ENCODE results near the gene THADA. TPM values are rescaled to one million over a fixed set of nuclear protein-coding genes. Genes with fewer than 3 reads are reported as not detected.
"Not testable (repeated sequence)": the region's sequence is repeated elsewhere in the genome, so short reads cannot be mapped to it uniquely, and the experiment has no call there.

THADA gene
- total RNA-seq, 1 experiment from 2014 or later, result 29.3 TPM

- DNase-seq (ENCODE audit: low read depth), result no peak
Observed at GRCh38 chr2:43465234-43465633, 130.6 kb downstream of the THADA start.

- no peak for DNase-seq (ENCODE audit: low read depth)
Observed at GRCh38 chr2:43464590-43464989, 131.2 kb downstream of the THADA start.

GRCh38 chr2:43462866-43463641 is 132.8 kb downstream of the THADA start:
- DNase-seq (ENCODE audit: low read depth), result no peak

GRCh38 chr2:43461453-43462073 is 134.3 kb downstream of the THADA start:
- DNase-seq (ENCODE audit: low read depth), result no peak

GRCh38 chr2:43460611-43461365 is 135.1 kb downstream of the THADA start:
- no peak for DNase-seq (ENCODE audit: low read depth)

- no peak for DNase-seq (ENCODE audit: low read depth)
Observed at GRCh38 chr2:43460174-43460546, 135.7 kb downstream of the THADA start.

- peak; percentile 15 for DNase-seq (ENCODE audit: low read depth)
Observed at GRCh38 chr2:43459446-43460173, 136.2 kb downstream of the THADA start.

- DNase-seq (ENCODE audit: low read depth), result peak; percentile 16
Observed at GRCh38 chr2:43458014-43458628, 137.7 kb downstream of the THADA start.

GRCh38 chr2:43455731-43456642 is 139.9 kb downstream of the THADA start:
- DNase-seq (ENCODE audit: low read depth), result no peak

GRCh38 chr2:43455296-43455695 is 140.5 kb downstream of the THADA start:
- DNase-seq (ENCODE audit: low read depth), result no peak

- no peak for DNase-seq (ENCODE audit: low read depth)
Observed at GRCh38 chr2:43454791-43455190, 141.0 kb downstream of the THADA start.

GRCh38 chr2:43453179-43454170 is 142.4 kb downstream of the THADA start:
- DNase-seq (ENCODE audit: low read depth), result no peak

- no peak for DNase-seq (ENCODE audit: low read depth)
Observed at GRCh38 chr2:43452318-43452731, 143.5 kb downstream of the THADA start.

GRCh38 chr2:43450617-43451016 is 145.2 kb downstream of the THADA start:
- no peak for DNase-seq (ENCODE audit: low read depth)

- DNase-seq (ENCODE audit: low read depth), result no peak
Observed at GRCh38 chr2:43448822-43449110, 147.1 kb downstream of the THADA start.

- DNase-seq (ENCODE audit: low read depth), result no peak
Observed at GRCh38 chr2:43448011-43448821, 147.6 kb downstream of the THADA start.

GRCh38 chr2:43446755-43447154 is 149.1 kb downstream of the THADA start:
- DNase-seq (ENCODE audit: low read depth), result not testable (repeated sequence)

- DNase-seq (ENCODE audit: low read depth), result no peak
Observed at GRCh38 chr2:43445781-43446180, 150.1 kb downstream of the THADA start.

Measured in Daoy (cell line).